DMS153 (cell line): ENCODE results near the gene NCOA4.
A peak's percentile ranks its signal among the peaks of the same experiment; 100 is the strongest.
"Not testable (repeated sequence)": the region's sequence is repeated elsewhere in the genome, so short reads cannot be mapped to it uniquely, and the experiment has no call there.

ENCODE experiments used
- DNase-seq: peaks from one replicate; lab custom pipeline; 2025; lab: John Stamatoyannopoulos, UW

The NCOA4 gene

GRCh38 chr10:45983538-45984186 is 46.8 kb downstream of the NCOA4 start:
- DNase-seq = peak; percentile 2

- DNase-seq = not testable (repeated sequence)
Observed at GRCh38 chr10:45981367-45981766, 49.1 kb downstream of the NCOA4 start.

- not testable (repeated sequence) for DNase-seq
Observed at GRCh38 chr10:45978554-45978953, 51.9 kb downstream of the NCOA4 start.

- DNase-seq = not testable (repeated sequence)
Observed at GRCh38 chr10:45974041-45974440, 56.4 kb downstream of the NCOA4 start.

GRCh38 chr10:45972813-45973169 is 57.6 kb downstream of the NCOA4 start:
- DNase-seq = not testable (repeated sequence)

- peak; percentile 58 for DNase-seq
Observed at GRCh38 chr10:45972106-45972812, 58.2 kb downstream of the NCOA4 start, which contains the start of gene TIMM23. TIMM23 (plus strand) TSS chr10:45972489; CDS start chr10:45972625, 136 bp downstream.

GRCh38 chr10:45971742-45972105 is 58.7 kb downstream of the NCOA4 start:
- DNase-seq = not testable (repeated sequence)

GRCh38 chr10:45971019-45971418 is 59.4 kb downstream of the NCOA4 start:
- not testable (repeated sequence) for DNase-seq

- DNase-seq = not testable (repeated sequence)
Observed at GRCh38 chr10:45962686-45963452, 67.6 kb downstream of the NCOA4 start.

- not testable (repeated sequence) for DNase-seq
Observed at GRCh38 chr10:45957928-45958327, 72.5 kb downstream of the NCOA4 start.

- not testable (repeated sequence) for DNase-seq
Observed at GRCh38 chr10:45956634-45957033, 73.8 kb downstream of the NCOA4 start.
